ENCODE data around the gene MGRN1. TPM values are rescaled to one million over a fixed set of nuclear protein-coding genes. Genes with fewer than 3 reads are reported as not detected.
A peak's percentile ranks its signal among the peaks of the same experiment; 100 is the strongest.

MGRN1 gene
- total and polyA plus RNA-seq, 2 of the 13 experiments (the other 11 are each of a cell fraction or from before 2014, with no cell fraction given): 11.9 to 12.6 TPM

GRCh38 chr16:4664538-4665418, 40.2 kb downstream of the MGRN1 start (continued):
- TF ChIP-seq ZNF687 (CRISPR knock-in tag; IDR thresholded peaks at IDR 0.05) (peak; percentile 93), ZNF414 (CRISPR knock-in tag; IDR thresholded peaks at IDR 0.05) (0 out of 2 replicates have a peak, but pooled peaks have one; percentile 50), HMG20A (CRISPR knock-in tag; IDR thresholded peaks at IDR 0.05; ENCODE audit: borderline replicate concordance) (0 out of 2 replicates have a peak, but pooled peaks have one; percentile 3), AGO1 (IDR thresholded peaks at IDR 0.05; ENCODE audit: low read depth, low read length, poor library complexity, severe bottlenecking) (peak; percentile 16), DBP (CRISPR knock-in tag; IDR thresholded peaks at IDR 0.05; ENCODE audit: not compliant biosample characterization) (no peak), TOPORS (CRISPR knock-in tag; IDR thresholded peaks at IDR 0.05) (peak; percentile 16; the same call in 1 of the 2 replicates), YEATS2 (CRISPR knock-in tag; IDR thresholded peaks at IDR 0.05; ENCODE audit: borderline replicate concordance) (no peak), LCORL (IDR thresholded peaks at IDR 0.05) (no peak), LCORL (CRISPR knock-in tag; IDR thresholded peaks at IDR 0.05) (peak; percentile 16; the same call in 1 of the 2 replicates), RORA (CRISPR knock-in tag; IDR thresholded peaks at IDR 0.05) (no peak), ZNF513 (CRISPR knock-in tag; conservative IDR thresholded peaks at IDR 0.05) (no peak), ZNF230 (CRISPR knock-in tag; IDR thresholded peaks at IDR 0.05) (0 out of 2 replicates have a peak, but pooled peaks have one; percentile 54), GTF3A (CRISPR knock-in tag; conservative IDR thresholded peaks at IDR 0.05) (no peak), BRD4 (CRISPR knock-in tag; IDR thresholded peaks at IDR 0.05) (peak; percentile 35; the same call in 1 of the 2 replicates), ZNF607 (CRISPR knock-in tag; IDR thresholded peaks at IDR 0.05; ENCODE audit: borderline replicate concordance) (no peak), ZNF354B (CRISPR knock-in tag; IDR thresholded peaks at IDR 0.05) (peak; percentile 18; the same call in 1 of the 2 replicates), TGIF2 (CRISPR knock-in tag; IDR thresholded peaks at IDR 0.05) (peak; percentile 21; the same call in 1 of the 2 replicates), PAF1 (CRISPR knock-in tag; IDR thresholded peaks at IDR 0.05) (no peak), FOXO4 (CRISPR knock-in tag; conservative IDR thresholded peaks at IDR 0.05) (no peak), PPARG (CRISPR knock-in tag; conservative IDR thresholded peaks at IDR 0.05) (no peak; the same call in 1 of the 2 replicates), CBX5 (CRISPR knock-in tag; IDR thresholded peaks at IDR 0.05; ENCODE audit: borderline replicate concordance) (peak; percentile 54; the same call in 1 of the 2 replicates)

All from HepG2 (cell line).